ENCODE data around the gene MLPH.

MLPH gene

DNA sequence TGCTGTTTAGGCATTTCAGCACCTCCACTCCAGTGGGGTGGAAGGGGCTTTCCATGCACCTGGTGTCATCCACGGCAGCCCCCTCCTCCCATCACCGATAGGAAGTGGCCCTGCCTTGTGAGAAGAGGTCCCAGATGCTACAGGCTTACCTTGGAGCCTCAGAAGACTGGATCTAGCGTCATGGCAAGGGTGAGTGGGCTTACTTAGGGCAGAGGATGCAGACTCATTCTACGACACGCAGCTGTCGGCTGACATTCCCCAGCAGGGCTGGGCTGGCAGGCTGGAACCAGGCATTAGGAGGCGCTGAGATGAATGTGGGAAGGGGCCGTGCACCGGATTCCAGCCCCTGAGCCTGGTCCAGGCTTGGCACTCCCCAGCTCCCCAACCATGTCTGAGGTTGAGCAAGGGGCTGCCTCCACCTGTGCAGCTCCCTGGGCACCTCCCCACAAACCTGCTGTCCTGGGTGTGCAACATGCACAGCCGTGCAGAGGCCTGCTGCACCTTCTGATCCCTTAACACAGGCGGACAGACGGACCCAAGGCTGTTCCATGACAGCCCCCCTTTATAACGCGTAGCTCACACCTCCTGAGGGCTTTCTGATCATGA lies 77.6 kb downstream of the MLPH start:
- TF ChIP-seq SPI1 (IDR thresholded peaks at IDR 0.05; ENCODE audit: borderline replicate concordance, low read depth), result no peak
- no peak for TF ChIP-seq CTCF (IDR thresholded peaks at IDR 0.05; ENCODE audit: insufficient read depth, low read length)
- no peak for TF ChIP-seq GABPA (IDR thresholded peaks at IDR 0.05; ENCODE audit: low read depth)
- TF ChIP-seq POLR2AphosphoS5 (IDR thresholded peaks at IDR 0.05; ENCODE audit: low read depth), result no peak
- TF ChIP-seq, protein P1, sequence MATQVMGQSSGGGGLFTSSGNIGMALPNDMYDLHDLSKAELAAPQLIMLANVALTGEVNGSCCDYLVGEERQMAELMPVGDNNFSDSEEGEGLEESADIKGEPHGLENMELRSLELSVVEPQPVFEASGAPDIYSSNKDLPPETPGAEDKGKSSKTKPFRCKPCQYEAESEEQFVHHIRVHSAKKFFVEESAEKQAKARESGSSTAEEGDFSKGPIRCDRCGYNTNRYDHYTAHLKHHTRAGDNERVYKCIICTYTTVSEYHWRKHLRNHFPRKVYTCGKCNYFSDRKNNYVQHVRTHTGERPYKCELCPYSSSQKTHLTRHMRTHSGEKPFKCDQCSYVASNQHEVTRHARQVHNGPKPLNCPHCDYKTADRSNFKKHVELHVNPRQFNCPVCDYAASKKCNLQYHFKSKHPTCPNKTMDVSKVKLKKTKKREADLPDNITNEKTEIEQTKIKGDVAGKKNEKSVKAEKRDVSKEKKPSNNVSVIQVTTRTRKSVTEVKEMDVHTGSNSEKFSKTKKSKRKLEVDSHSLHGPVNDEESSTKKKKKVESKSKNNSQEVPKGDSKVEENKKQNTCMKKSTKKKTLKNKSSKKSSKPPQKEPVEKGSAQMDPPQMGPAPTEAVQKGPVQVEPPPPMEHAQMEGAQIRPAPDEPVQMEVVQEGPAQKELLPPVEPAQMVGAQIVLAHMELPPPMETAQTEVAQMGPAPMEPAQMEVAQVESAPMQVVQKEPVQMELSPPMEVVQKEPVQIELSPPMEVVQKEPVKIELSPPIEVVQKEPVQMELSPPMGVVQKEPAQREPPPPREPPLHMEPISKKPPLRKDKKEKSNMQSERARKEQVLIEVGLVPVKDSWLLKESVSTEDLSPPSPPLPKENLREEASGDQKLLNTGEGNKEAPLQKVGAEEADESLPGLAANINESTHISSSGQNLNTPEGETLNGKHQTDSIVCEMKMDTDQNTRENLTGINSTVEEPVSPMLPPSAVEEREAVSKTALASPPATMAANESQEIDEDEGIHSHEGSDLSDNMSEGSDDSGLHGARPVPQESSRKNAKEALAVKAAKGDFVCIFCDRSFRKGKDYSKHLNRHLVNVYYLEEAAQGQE (IDR thresholded peaks at IDR 0.05; ENCODE audit: insufficient replicate concordance, low read depth), result no peak
- no peak for DNase-seq (ENCODE audit: low read depth in 1 of 2, low spot score in 1 of 2)
- H3K27ac ChIP-seq (replicated peaks), result no peak overlapping the region
- no peak overlapping the region for H3K4me3 ChIP-seq (replicated peaks; ENCODE audit: insufficient read depth, low read length)
- no peaks in the 10 kb centered on the region for H3K27me3 ChIP-seq (ENCODE audit: insufficient read depth, poor library complexity, severe bottlenecking)

GRCh38 chr2:237565974-237566373 lies 78.9 kb downstream of the MLPH start:
- Histone ChIP-seq H3K27ac (replicated peaks) (no peak overlapping the region), H3K27me3 (ENCODE audit: insufficient read depth, poor library complexity, severe bottlenecking) (no peaks in the 10 kb centered on the region), H3K4me3 (replicated peaks; ENCODE audit: insufficient read depth, low read length) (no peak overlapping the region)
- no peak for TF ChIP-seq CTCF (IDR thresholded peaks at IDR 0.05; ENCODE audit: insufficient read depth, low read length)
- TF ChIP-seq, protein P1 (IDR thresholded peaks at IDR 0.05; ENCODE audit: insufficient replicate concordance, low read depth), result no peak
- no peak for TF ChIP-seq POLR2AphosphoS5 (IDR thresholded peaks at IDR 0.05; ENCODE audit: low read depth)
- TF ChIP-seq SPI1 (IDR thresholded peaks at IDR 0.05; ENCODE audit: borderline replicate concordance, low read depth), result no peak
- no peak for TF ChIP-seq GABPA (IDR thresholded peaks at IDR 0.05; ENCODE audit: low read depth)
- no peak for DNase-seq (ENCODE audit: low read depth in 1 of 2, low spot score in 1 of 2)

- TF ChIP-seq POLR2AphosphoS5 (IDR thresholded peaks at IDR 0.05; ENCODE audit: low read depth) (no peak), GABPA (IDR thresholded peaks at IDR 0.05; ENCODE audit: low read depth) (no peak), SPI1 (IDR thresholded peaks at IDR 0.05; ENCODE audit: borderline replicate concordance, low read depth) (no peak)
- H3K27ac ChIP-seq (replicated peaks), result no peak within 1 kb of the TSS
- H3K27me3 ChIP-seq (ENCODE audit: insufficient read depth, poor library complexity, severe bottlenecking), result no peaks in the 10 kb centered on the region
- no peak for DNase-seq (ENCODE audit: low read depth in 1 of 2, low spot score in 1 of 2)
- H3K4me3 ChIP-seq (replicated peaks; ENCODE audit: insufficient read depth, low read length), result no peak within 1 kb of the TSS
Observed at GRCh38 chr2:237566401-237567235, 79.6 kb downstream of the MLPH start, which contains the start of gene PRLH. Gene PRLH, plus strand, starts transcription at chr2:237566574. Its CDS starts 0 bp downstream, at chr2:237566574.

GRCh38 chr2:237567276-237568029 lies 80.4 kb downstream of the MLPH start:
- no peak for DNase-seq (ENCODE audit: low read depth in 1 of 2, low spot score in 1 of 2)

More at GRCh38 chr2:237567276-237568029, 80.4 kb downstream of the MLPH start:
- no peaks in the 10 kb centered on the region for H3K27me3 ChIP-seq (ENCODE audit: insufficient read depth, poor library complexity, severe bottlenecking)
- no peak overlapping the region for H3K27ac ChIP-seq (replicated peaks)
- TF ChIP-seq CTCF (IDR thresholded peaks at IDR 0.05; ENCODE audit: insufficient read depth, low read length) (no peak), GABPA (IDR thresholded peaks at IDR 0.05; ENCODE audit: low read depth) (no peak), SPI1 (IDR thresholded peaks at IDR 0.05; ENCODE audit: borderline replicate concordance, low read depth) (no peak), POLR2AphosphoS5 (IDR thresholded peaks at IDR 0.05; ENCODE audit: low read depth) (no peak)
- TF ChIP-seq, protein P1 (IDR thresholded peaks at IDR 0.05; ENCODE audit: insufficient replicate concordance, low read depth), result no peak
- H3K4me3 ChIP-seq (replicated peaks; ENCODE audit: insufficient read depth, low read length), result no peak overlapping the region

Data from HL-60 (cell line).